Heart left ventricle (tissue), 16 donors: ENCODE measurements around the gene TAOK3. TPM values are rescaled to one million over a fixed set of nuclear protein-coding genes. Genes with fewer than 3 reads are reported as not detected.

Experiments used
- ATAC-seq, 4 donors: fragments of 200-7000 bp; cut with Tn5 transposase; one replicate each; pipeline ENCODE4 v1.9.1; 2020 to 2022; ENCODE audit warnings: moderate library complexity in 4 of 4, mild to moderate bottlenecking in 3 of 4, moderate number of reproducible peaks in 1 of 4
- DNase-seq, 5 donors: peaks; one replicate each; pipeline ENCODE4 v3.0.0-alpha.2; 2020
- H3K27ac ChIP-seq, 12 donors: fragments of 200-600 bp; sonication (generic) in 4 of 12; one replicate each; pipeline versions ENCODE4 v1.5.0 to v1.8.0; 2016 to 2022; ENCODE audit warnings: mild to moderate bottlenecking in 2 of 12
- H3K27me3 ChIP-seq, 9 donors: fragments of 200-600 bp; sonication (generic) in 2 of 9; one replicate each; pipeline versions ENCODE4 v1.5.1 to v1.8.0; 2016 to 2022; ENCODE audit warnings: mild to moderate bottlenecking in 3 of 9
- H3K36me3 ChIP-seq, 9 donors: fragments of 200-600 bp; sonication (generic) in 2 of 9; one replicate each; pipeline versions ENCODE4 v1.5.0 to v1.8.0; 2018 to 2022; ENCODE audit warnings: mild to moderate bottlenecking in 2 of 9
- H3K4me1 ChIP-seq, 12 donors: fragments of 200-600 bp; sonication (generic) in 4 of 12; one replicate each; pipeline versions ENCODE4 v1.5.0 to v1.8.0; 2016 to 2022; ENCODE audit warnings: mild to moderate bottlenecking in 3 of 12
- H3K4me3 ChIP-seq, 12 donors: fragments of 200-600 bp; sonication (generic) in 4 of 12; one replicate each; pipeline versions ENCODE4 v1.5.0 to v1.8.0; 2017 to 2022; ENCODE audit warnings: mild to moderate bottlenecking in 9 of 12, moderate library complexity in 4 of 12
- H3K9me3 ChIP-seq, 12 donors: fragments of 200-600 bp; sonication (generic) in 4 of 12; one replicate each; pipeline versions ENCODE4 v1.5.0 to v1.8.0; 2016 to 2022; ENCODE audit warnings: mild to moderate bottlenecking in 1 of 12
- CTCF ChIP-seq, 12 donors: fragments of 200-600 bp; sonication (generic) in 4 of 12; IDR thresholded peaks; one replicate each; pipeline versions ENCODE4 v1.5.0 to v1.8.0; 2018 to 2022; ENCODE audit warnings: antibody characterized with exemption in 12 of 12, mild to moderate bottlenecking in 5 of 12
- POLR2A ChIP-seq, 2 donors: fragments of 450-650 bp; IDR thresholded peaks; one replicate each; pipeline ENCODE4 v1.6.1; 2017; ENCODE audit warnings: antibody characterized with exemption in 2 of 2, mild to moderate bottlenecking in 2 of 2, moderate library complexity in 2 of 2
- WGBS, 4 donors: extraction: QIAGEN DNeasy Blood & Tissue Kit in 2 of 4; methylation state at CpG; one replicate each; pipeline versions ENCODE4 v1.1.5 to v1.1.7; 2013 to 2018; 5-methylcytosine and 5-hydroxymethylcytosine counted together
- intact Hi-C, 10 donors: fragments of 100-400 bp; cut with DNase I; formaldehyde crosslinking; loops; one replicate each; pipeline versions ENCODE4 v1.11.1 to v1.14.2; 2022
- polyA plus RNA-seq, 2 donors: library from polyadenylated mRNA; stranded (reverse); fragments of 200-250 nt; gene quantifications; one replicate each; pipeline ENCODE4 v1.2.3, GENCODE V29; 2013
- total RNA-seq, 9 donors: library from RNA; depleted of rRNA in 2 of 9; stranded (reverse); fragments of >200 nt in 2 of 9; fragmentation: NEBNext Ultra II Directional in 3 of 9; extraction: Animal tissue kit (Norgen Biotek cat#: 25700) in 3 of 9; gene quantifications; one replicate each; pipeline versions ENCODE4 v1.1.0 to v1.2.4, GENCODE V29; 2016 to 2023
- donor health status: ischemic (EF 13 %, LVEDD 7.1; RV severe dilation, severe dysfunction).
- donor health status: healthy with polysubstance abuse.
- donor health status: DM: no; HTN: yes; CAD: no.
- donor health status: DM: no; HTN: no; CAD: no.
- donor health status: ischemic (EF 25% LVEDD 6.9; RV normal size, moderate dysfunction).
- donor health status: ischemic (EF 25% LVEDD 5.7; RV mildly dilated, moderate dysfunction).
- donor health status: healthy.
- donor health status: DM: yes; HTN: yes; CAD: no.
- donor health status: ischemic (EF 35%, LVEDD 5.7; RV mildly dilated, moderate dysfunction).
- donor health status: nonischemic (EF 11% LVEDD 7.7; RV severe dilation, severe dysfunction).
- donor health status: DM: yes; HTN: yes; CAD: no.
- donor health status: PGD.
- donor health status: ischemic (EF 29% LVEDD 5.4; RV normal size, mild dysfunction).
- donor health status: nonischemic (EF 23%, LVEDD 6.1; RV moderate dilation, normal function).

TAOK3 gene
- total and polyA plus RNA-seq, 11 donors = 11.8 to 26.6 (median 22.2) TPM

GRCh38 chr12:118126119-118126757, 246.5 kb downstream of the TAOK3 start:
- ATAC-seq (peak; percentile 76 to 88 (median 84)), DNase-seq (peak; percentile 37 to 72 (median 68))
- Histone ChIP-seq H3K27ac (peak overlapping the region in 9 of 12 donors; percentile 21 to 77 (median 47)), H3K9me3 (no peaks in the 10 kb centered on the region), H3K36me3 (peaks cover 0 to 4% (median 0%) of the 10 kb centered on the region in 9 donors), H3K4me1 (peaks cover 0 to 9% (median 0%) of the 10 kb centered on the region in 12 donors), H3K27me3 (no peaks in the 10 kb centered on the region), H3K4me3 (peak overlapping the region in 2 of 12 donors; percentile 1 to 21)
- intact Hi-C loops = no loop called here
- TF ChIP-seq POLR2A (IDR thresholded peaks at IDR 0.05) (no peak), CTCF (IDR thresholded peaks at IDR 0.05) (no peak)
- 36 to 63% (median 56%) methylated on average over 9 to 13 of the region's 13 CpGs for WGBS, 4 donors

GRCh38 chr12:118125743-118126118, 247.0 kb downstream of the TAOK3 start:
- peak overlapping the region in 7 of 12 donors; percentile 39 to 77 (median 47) for H3K27ac ChIP-seq
- ATAC-seq (no peak), DNase-seq (no peak)
- H3K9me3 ChIP-seq = no peaks in the 10 kb centered on the region
- no peak for TF ChIP-seq CTCF (IDR thresholded peaks at IDR 0.05)
- no peak for TF ChIP-seq POLR2A (IDR thresholded peaks at IDR 0.05)
- no peaks in the 10 kb centered on the region for H3K27me3 ChIP-seq
- H3K4me1 ChIP-seq = peaks cover 0 to 14% (median 5%) of the 10 kb centered on the region in 12 donors
- no peak overlapping the region for H3K4me3 ChIP-seq
- intact Hi-C loops = no loop called here
- H3K36me3 ChIP-seq = peaks cover 0 to 4% (median 0%) of the 10 kb centered on the region in 9 donors
- 93 to 96% (median 93%) methylated on average over 4 of the region's 4 CpGs for WGBS, 4 donors

DNA sequence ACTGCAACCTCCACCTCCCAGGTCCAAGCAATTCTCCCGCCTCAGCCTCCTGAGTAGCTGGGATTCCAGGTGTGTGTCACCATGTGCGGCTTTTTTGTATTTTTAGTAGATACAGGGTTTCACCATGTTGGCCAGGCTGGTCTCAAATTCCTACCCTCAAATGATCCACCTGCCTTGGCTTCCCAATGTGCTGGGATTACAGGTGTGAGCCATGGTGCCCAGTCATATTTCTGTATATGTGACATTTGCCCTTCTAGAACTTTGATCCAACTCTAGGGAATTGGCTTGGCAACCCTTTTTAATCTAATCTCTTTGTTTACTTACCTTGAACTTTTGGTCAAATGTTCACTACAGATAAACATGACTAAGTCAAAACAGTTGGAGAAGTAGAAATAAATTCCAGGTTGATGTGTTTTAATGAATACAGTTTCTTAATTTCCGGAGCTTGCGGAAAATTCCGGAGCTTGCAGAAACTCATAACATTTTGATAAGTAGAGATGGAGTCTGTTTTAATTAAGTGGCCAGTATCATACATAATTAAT, 248.3 kb downstream of the TAOK3 start:
- Histone ChIP-seq H3K27ac (no peak overlapping the region), H3K27me3 (no peaks in the 10 kb centered on the region), H3K36me3 (peaks cover 0 to 4% (median 0%) of the 10 kb centered on the region in 9 donors), H3K9me3 (no peaks in the 10 kb centered on the region), H3K4me1 (peaks cover 0 to 18% (median 6%) of the 10 kb centered on the region in 12 donors), H3K4me3 (no peak overlapping the region)
- ATAC-seq = no peak
- TF ChIP-seq CTCF (IDR thresholded peaks at IDR 0.05) (no peak), POLR2A (IDR thresholded peaks at IDR 0.05) (no peak)
- no peak for DNase-seq
- intact Hi-C loops = loop anchor here in 5 of 10 donors (5.0 kb wide), 2 partner anchors 58 to 253 kb away; partner anchors contain the start of gene SUDS3 (in 4 of the 5)
- 95 to 98% (median 96%) methylated on average over 5 of the region's 5 CpGs for WGBS, 4 donors

- intact Hi-C loops = loop anchor here in 5 of 10 donors (5.0 kb wide), 2 partner anchors 60 to 255 kb away; partner anchors contain the start of gene SUDS3 (in 4 of the 5)
- no peak overlapping the region for H3K4me3 ChIP-seq
- H3K27me3 ChIP-seq = no peaks in the 10 kb centered on the region
- TF ChIP-seq POLR2A (IDR thresholded peaks at IDR 0.05) = no peak
- TF ChIP-seq CTCF (IDR thresholded peaks at IDR 0.05) = no peak
- no peak overlapping the region for H3K27ac ChIP-seq
- H3K9me3 ChIP-seq = no peaks in the 10 kb centered on the region
- 89 to 98% (median 98%) methylated on average over 6 of the region's 6 CpGs for WGBS, 4 donors
- H3K36me3 ChIP-seq = peaks cover 0 to 4% (median 0%) of the 10 kb centered on the region in 9 donors
- DNase-seq = no peak
- peaks cover 0 to 18% (median 6%) of the 10 kb centered on the region in 12 donors for H3K4me1 ChIP-seq
- no peak for ATAC-seq
These were observed 250.4 kb downstream of the TAOK3 start for GRCh38 chr12:118122264-118122663.
